Common myeloid progenitor, CD34-positive (primary cell): ENCODE results near the gene YAF2.
"Not testable (repeated sequence)": the region's sequence is repeated elsewhere in the genome, so short reads cannot be mapped to it uniquely, and the experiment has no call there.

Source experiments
- CTCF ChIA-PET: fragments of 350-600 bp; sonication (Branson Sonifier 250); formaldehyde crosslinking; loops from one replicate; lab custom pipeline; 2021; ENCODE audit warnings: antibody characterized with exemption; lab: Charles Lee
- POLR2A ChIA-PET: fragments of 350-600 bp; sonication (Branson Sonifier 250); formaldehyde crosslinking; loops from one replicate; lab custom pipeline; 2021; ENCODE audit warnings: antibody characterized with exemption; lab: Charles Lee
- DNase-seq, 3 donors: peaks; one replicate each; pipeline versions ENCODE4 v3.0.0 to v3.0.0-alpha.2; 2013
- H3K27ac ChIP-seq, 2 experiments: 1 replicate in 1 of 2; 2 replicates in 1 of 2; pipeline ENCODE4 v1.7.0; 2013; ENCODE audit warnings: inconsistent platforms in 2 of 2, low read length in 2 of 2, mild to moderate bottlenecking in 2 of 2, low read depth in 1 of 2, moderate library complexity in 1 of 2; ENCODE audit not compliant: severe bottlenecking in 2 of 2, insufficient read depth in 1 of 2, poor library complexity in 1 of 2
- H3K27me3 ChIP-seq, 5 experiments: replicated peaks in 2 of 5; 1 replicate in 3 of 5; 2 replicates in 2 of 5; pipeline versions ENCODE4 v1.6.1 to v1.7.0; 2013; ENCODE audit warnings: low read length in 4 of 5, mild to moderate bottlenecking in 2 of 5, moderate library complexity in 2 of 5, inconsistent platforms in 1 of 5; ENCODE audit not compliant: insufficient read depth in 5 of 5, control insufficient read depth in 4 of 5
- H3K36me3 ChIP-seq, 4 experiments: 1 replicate in 2 of 4; 2 replicates in 2 of 4; pipeline versions ENCODE4 v1.6.1 to v1.7.0; 2013; ENCODE audit warnings: low read length in 3 of 4, control low read depth in 1 of 4, mild to moderate bottlenecking in 1 of 4; ENCODE audit not compliant: control insufficient read depth in 4 of 4, insufficient read depth in 4 of 4
- H3K4me1 ChIP-seq, 4 experiments: 1 replicate in 3 of 4; 2 replicates in 1 of 4; pipeline versions ENCODE4 v1.6.1 to v1.7.1; 2013; ENCODE audit warnings: low read length in 3 of 4, mild to moderate bottlenecking in 3 of 4, control low read depth in 1 of 4, inconsistent platforms in 1 of 4, moderate library complexity in 1 of 4; ENCODE audit not compliant: control insufficient read depth in 4 of 4, insufficient read depth in 4 of 4; ENCODE audit errors: control extremely low read depth in 1 of 4
- H3K4me3 ChIP-seq, 7 experiments: 1 replicate in 4 of 7; 2 replicates in 3 of 7; pipeline versions ENCODE4 v1.5.1 to v1.7.0; 2013; ENCODE audit warnings: mild to moderate bottlenecking in 7 of 7, low read length in 6 of 7, moderate library complexity in 6 of 7, inconsistent platforms in 2 of 7, low read depth in 2 of 7, control low read depth in 1 of 7; ENCODE audit not compliant: insufficient read depth in 4 of 7, control insufficient read depth in 1 of 7; ENCODE audit errors: extremely low read depth in 1 of 7
- H3K9me3 ChIP-seq, 5 experiments: 1 replicate in 4 of 5; 2 replicates in 1 of 5; pipeline versions ENCODE4 v1.6.1 to v1.7.1; 2013; ENCODE audit warnings: low read length in 4 of 5, mild to moderate bottlenecking in 2 of 5, inconsistent platforms in 1 of 5, low read depth in 1 of 5, moderate library complexity in 1 of 5; ENCODE audit not compliant: control insufficient read depth in 4 of 5, insufficient read depth in 2 of 5; ENCODE audit errors: control extremely low read depth in 1 of 5
- WGBS: methylation state at CpG from one replicate; pipeline ENCODE4 v1.1.5; 2013; ENCODE audit not compliant: insufficient coverage; 5-methylcytosine and 5-hydroxymethylcytosine counted together

The YAF2 gene

DNA sequence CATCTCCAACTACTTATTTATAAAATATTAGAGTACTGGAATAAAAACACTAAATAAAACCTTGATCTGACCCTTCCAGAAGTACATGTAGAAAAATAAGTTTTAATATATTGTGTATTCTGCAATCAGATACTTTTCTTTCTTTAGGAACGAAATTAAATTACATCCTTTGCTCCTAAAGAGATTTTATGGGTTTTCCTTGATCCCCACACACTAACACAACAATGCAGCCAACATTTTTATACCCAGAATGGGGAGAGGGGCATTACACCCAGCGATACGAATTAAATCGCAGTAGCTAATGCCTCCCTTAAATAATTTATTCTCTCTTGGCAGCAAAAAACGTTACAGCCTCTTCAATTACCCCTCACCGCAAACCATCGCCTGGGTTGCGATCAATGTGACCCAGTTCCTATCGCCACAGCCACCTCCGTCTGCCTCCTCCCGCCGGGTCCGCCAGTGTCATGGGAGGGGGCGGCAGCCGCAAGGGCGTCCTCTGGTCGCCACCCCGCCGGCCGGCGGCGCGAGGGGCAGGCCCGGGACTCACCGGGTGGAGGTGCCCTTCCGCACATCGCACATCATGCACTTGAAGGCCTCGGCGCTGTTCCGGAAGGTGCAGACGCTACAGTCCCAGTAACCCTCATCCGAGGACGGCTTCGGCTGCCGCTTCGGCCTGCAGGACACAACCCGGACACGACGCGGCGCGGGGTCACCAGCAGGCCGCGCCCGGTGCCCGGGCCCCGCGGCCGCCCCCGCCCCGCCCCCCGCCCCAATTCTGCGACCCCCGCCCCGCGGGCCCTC is 796 bp downstream of the YAF2 start:
- under 1% methylated on average over 42 of the region's 56 CpGs for WGBS
- CTCF ChIA-PET = interaction anchor here (1.0 to 1.8 kb wide), 2 partner anchors 19 to 95 kb away, joined by 3 to 6 read pairs; no protein-coding TSS in a partner anchor
- H3K9me3 ChIP-seq = no peaks in the 10 kb centered on the region
- peak overlapping the region; percentile 71 to 98 (median 88) for H3K4me3 ChIP-seq
- H3K27me3 ChIP-seq = no peaks in the 10 kb centered on the region
- peak overlapping the region; percentile 82 to 83 for H3K27ac ChIP-seq
- peak; percentile 86 to 94 (median 90) for DNase-seq
- H3K4me1 ChIP-seq = peaks cover 15 to 39% (median 25%) of the 10 kb centered on the region in 4 experiments
- peaks cover 5 to 18% (median 9%) of the 10 kb centered on the region in 4 experiments for H3K36me3 ChIP-seq
- POLR2A ChIA-PET = no interaction called here

- peak overlapping the region in 1 of 7 experiments; percentile 37 for H3K4me3 ChIP-seq
- CTCF ChIA-PET = interaction anchor here (0.7 to 1.8 kb wide), 7 partner anchors 31 to 129 kb away, joined by 3 to 7 read pairs (median 4); partner anchors contain the start of genes PPHLN1 and ZCRB1
- no peak overlapping the region for H3K27ac ChIP-seq
- POLR2A ChIA-PET = no interaction called here
- WGBS = no CpG with 5 or more reads among the region's 4 CpGs
- peaks cover 6 to 19% (median 9%) of the 10 kb centered on the region in 4 experiments for H3K36me3 ChIP-seq
- H3K27me3 ChIP-seq = no peaks in the 10 kb centered on the region
- H3K9me3 ChIP-seq = no peaks in the 10 kb centered on the region
- DNase-seq = no peak
- H3K4me1 ChIP-seq = peaks cover 15 to 39% (median 25%) of the 10 kb centered on the region in 4 experiments
Observed at GRCh38 chr12:42236017-42236416, 2.0 kb downstream of the YAF2 start.

DNA sequence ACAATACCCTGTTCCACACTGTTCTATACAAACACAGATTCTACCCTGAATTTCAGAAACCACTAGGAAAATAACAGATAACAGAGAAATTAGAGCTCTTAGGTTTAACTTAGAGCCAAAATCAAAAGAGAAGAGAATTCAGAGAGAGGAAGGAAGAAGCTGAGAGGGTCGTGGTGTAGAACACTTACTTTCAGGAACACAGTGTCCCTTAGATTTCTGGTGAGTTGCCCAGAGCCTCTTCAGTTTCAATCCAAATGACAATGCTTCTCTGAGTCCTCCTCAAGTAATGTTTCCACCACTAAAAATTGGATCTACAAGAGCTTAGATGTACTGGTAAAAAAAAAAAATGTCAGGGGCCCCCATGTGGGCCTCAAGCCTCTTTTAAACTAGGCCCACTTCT is 2.6 kb downstream of the YAF2 start:
- WGBS = 0% methylated on average over 1 of the region's 1 CpG
- Histone ChIP-seq H3K27ac (no peak overlapping the region), H3K36me3 (peaks cover 6 to 19% (median 9%) of the 10 kb centered on the region in 4 experiments), H3K27me3 (no peaks in the 10 kb centered on the region), H3K4me3 (peak overlapping the region in 1 of 7 experiments; percentile 37), H3K4me1 (peaks cover 15 to 39% (median 25%) of the 10 kb centered on the region in 4 experiments), H3K9me3 (no peaks in the 10 kb centered on the region)
- DNase-seq = peak in 1 of 3 donors; percentile 16
- ChIA-PET POLR2A (no interaction called here), CTCF (interaction anchor here (0.7 to 1.8 kb wide), 7 partner anchors 30 to 130 kb away, joined by 3 to 7 read pairs (median 4); partner anchors contain the start of genes PPHLN1 and ZCRB1)

GRCh38 chr12:42234970-42235369 is 3.1 kb downstream of the YAF2 start:
- DNase-seq = no peak
- Histone ChIP-seq H3K4me1 (peaks cover 15 to 39% (median 25%) of the 10 kb centered on the region in 4 experiments), H3K9me3 (no peaks in the 10 kb centered on the region), H3K27me3 (no peaks in the 10 kb centered on the region), H3K27ac (no peak overlapping the region), H3K4me3 (no peak overlapping the region), H3K36me3 (peaks cover 6 to 19% (median 9%) of the 10 kb centered on the region in 4 experiments)
- WGBS = 89% methylated on average over 1 of the region's 2 CpGs
- ChIA-PET POLR2A (no interaction called here), CTCF (interaction anchor here (0.7 to 1.8 kb wide), 5 partner anchors 19 to 97 kb away, joined by 3 to 6 read pairs (median 3); partner anchors contain the start of genes PPHLN1 and ZCRB1)

DNA sequence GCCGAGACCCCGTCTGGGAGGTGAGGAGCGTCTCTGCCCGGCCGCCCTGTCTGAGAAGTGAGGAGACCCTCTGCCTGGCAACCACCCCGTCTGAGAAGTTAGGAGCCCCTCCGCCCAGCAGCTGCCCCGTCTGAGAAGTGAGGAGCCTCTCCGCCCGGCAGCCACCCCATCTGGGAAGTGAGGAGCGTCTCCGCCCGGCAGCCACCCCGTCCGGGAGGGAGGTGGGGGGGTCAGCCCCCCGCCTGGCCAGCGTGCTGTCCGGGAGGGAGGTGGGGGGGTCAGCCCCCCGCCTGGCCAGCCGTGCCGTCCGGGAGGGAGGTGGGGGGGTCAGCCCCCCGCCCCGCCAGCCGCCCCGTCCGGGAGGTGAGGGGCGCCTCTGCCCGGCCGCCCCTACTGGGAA is 10.5 kb downstream of the YAF2 start:
- DNase-seq, H3K4me3 ChIP-seq, H3K27ac ChIP-seq, H3K9me3 ChIP-seq, H3K27me3 ChIP-seq, CTCF ChIA-PET, POLR2A ChIA-PET, H3K4me1 ChIP-seq: not testable (repeated sequence)
- H3K36me3 ChIP-seq = peaks cover 4 to 11% (median 7%) of the 10 kb centered on the region in 4 experiments
- 100% methylated on average over 3 of the region's 30 CpGs for WGBS

DNA sequence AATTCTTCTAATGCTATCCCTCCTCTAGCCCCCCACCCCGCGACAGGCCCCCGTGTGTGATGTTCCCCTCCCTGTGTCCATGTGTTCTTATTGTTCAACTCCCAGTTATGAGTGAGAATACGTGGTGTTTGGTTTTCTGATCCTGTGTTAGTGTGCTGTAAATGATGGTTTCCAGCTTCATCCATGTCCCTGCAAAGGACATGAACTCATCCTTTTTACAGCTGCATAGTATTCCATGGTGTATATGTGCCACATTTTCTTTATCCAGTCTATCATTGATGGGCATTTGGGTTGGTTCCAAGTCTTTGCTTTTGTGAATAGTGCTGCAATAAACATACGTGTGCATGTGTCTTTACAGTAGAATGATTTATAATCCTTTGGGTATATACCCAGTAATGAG is 13.5 kb downstream of the YAF2 start:
- CTCF ChIA-PET = not testable (repeated sequence)

DNA sequence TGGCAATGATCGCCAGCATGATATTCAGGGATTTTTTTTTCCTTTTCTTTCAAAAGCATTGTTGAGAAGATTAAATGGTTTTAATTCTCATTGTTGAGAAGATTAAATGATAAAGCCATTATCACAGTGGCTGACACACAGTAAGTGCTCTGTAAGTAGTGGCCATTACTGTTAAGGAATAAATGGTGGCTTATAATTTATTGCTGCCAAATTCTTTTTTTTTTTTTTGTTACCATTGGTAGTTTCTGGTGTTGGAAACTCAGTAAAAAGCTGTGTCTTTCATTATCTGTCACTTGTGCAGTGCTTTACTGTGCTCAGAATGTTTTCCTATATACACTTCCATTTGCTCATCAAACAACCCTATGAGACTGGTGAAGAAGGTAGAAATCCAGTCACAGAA is 15.3 kb downstream of the YAF2 start:
- POLR2A ChIA-PET = no interaction called here
- CTCF ChIA-PET = no interaction called here

More for the DNA sequence above, 13.5 kb downstream of the YAF2 start:
- DNase-seq, H3K4me3 ChIP-seq, H3K4me1 ChIP-seq, H3K36me3 ChIP-seq, H3K27me3 ChIP-seq, H3K9me3 ChIP-seq, H3K27ac ChIP-seq, POLR2A ChIA-PET: not testable (repeated sequence)
- WGBS = 100% methylated on average over 1 of the region's 5 CpGs

More for the DNA sequence above, 15.3 kb downstream of the YAF2 start:
- peaks cover 0 to 5% (median 4%) of the 10 kb centered on the region in 4 experiments for H3K4me1 ChIP-seq
- DNase-seq = no peak
- no peak overlapping the region for H3K27ac ChIP-seq
- no peaks in the 10 kb centered on the region for H3K27me3 ChIP-seq
- H3K9me3 ChIP-seq = peaks cover 0 to 2% (median 0%) of the 10 kb centered on the region in 5 experiments
- 83% methylated on average over 1 of the region's 1 CpG for WGBS
- H3K36me3 ChIP-seq = peaks cover 3 to 8% (median 5%) of the 10 kb centered on the region in 4 experiments
- no peak overlapping the region for H3K4me3 ChIP-seq
